ENCODE measurements around the gene PANK3.

DNA sequence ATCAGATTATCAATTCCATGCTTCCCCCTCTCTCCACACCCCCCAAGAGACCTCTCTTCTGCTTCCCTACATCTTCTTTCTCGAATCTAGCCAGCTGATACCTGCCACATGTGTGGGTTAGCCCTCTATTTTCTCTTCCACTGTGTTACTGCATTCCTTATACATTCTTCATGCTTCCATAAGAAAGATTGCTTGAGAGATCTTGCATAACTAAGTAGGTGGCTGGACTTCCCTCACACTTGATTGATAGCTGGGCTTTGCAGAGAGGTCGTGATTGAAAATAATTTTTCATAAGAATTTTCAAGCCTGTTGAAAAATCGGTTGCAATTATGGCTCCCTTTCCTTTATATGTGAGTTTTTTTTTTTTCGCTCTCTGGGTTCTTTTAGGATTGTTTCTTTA, 33.0 kb upstream of the PANK3 start:
- no peak for TF ChIP-seq POLR2A (IDR thresholded peaks at IDR 0.05)
- TF ChIP-seq, protein P1, sequence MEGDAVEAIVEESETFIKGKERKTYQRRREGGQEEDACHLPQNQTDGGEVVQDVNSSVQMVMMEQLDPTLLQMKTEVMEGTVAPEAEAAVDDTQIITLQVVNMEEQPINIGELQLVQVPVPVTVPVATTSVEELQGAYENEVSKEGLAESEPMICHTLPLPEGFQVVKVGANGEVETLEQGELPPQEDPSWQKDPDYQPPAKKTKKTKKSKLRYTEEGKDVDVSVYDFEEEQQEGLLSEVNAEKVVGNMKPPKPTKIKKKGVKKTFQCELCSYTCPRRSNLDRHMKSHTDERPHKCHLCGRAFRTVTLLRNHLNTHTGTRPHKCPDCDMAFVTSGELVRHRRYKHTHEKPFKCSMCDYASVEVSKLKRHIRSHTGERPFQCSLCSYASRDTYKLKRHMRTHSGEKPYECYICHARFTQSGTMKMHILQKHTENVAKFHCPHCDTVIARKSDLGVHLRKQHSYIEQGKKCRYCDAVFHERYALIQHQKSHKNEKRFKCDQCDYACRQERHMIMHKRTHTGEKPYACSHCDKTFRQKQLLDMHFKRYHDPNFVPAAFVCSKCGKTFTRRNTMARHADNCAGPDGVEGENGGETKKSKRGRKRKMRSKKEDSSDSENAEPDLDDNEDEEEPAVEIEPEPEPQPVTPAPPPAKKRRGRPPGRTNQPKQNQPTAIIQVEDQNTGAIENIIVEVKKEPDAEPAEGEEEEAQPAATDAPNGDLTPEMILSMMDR (IDR thresholded peaks at IDR 0.05): no peak

Measured in esophagus squamous epithelium (tissue), 4 donors.